A549 (cell line): ENCODE results near the gene GRID1.

Source experiments
- BHLHE40 ChIP-seq: IDR thresholded peaks from 2 replicates; pipeline ENCODE4 v1.6.1; 2012; ENCODE audit warnings: low read depth, low read length, inconsistent platforms
- CTCF ChIP-seq: fragments of >200 bp; sonication (Bioruptor Twin); formaldehyde crosslinking; IDR thresholded peaks from 3 replicates; pipeline ENCODE4 v1.5.1; 2016
- EP300 ChIP-seq, 2 experiments: fragments of >200 bp; sonication (Bioruptor Twin); formaldehyde crosslinking; IDR thresholded peaks; 2 replicates in 1 of 2; 3 replicates in 1 of 2; pipeline ENCODE4 v1.6.1; 2016 to 2017
- ESRRA ChIP-seq: fragments of 150-350 bp; IDR thresholded peaks from 2 replicates; pipeline ENCODE4 v1.6.1; 2014; ENCODE audit warnings: mild to moderate bottlenecking, low read length, borderline replicate concordance
- HOXA7 ChIP-seq: fragments of 250-450 bp; sonication (Bioruptor Pico); IDR thresholded peaks from 2 replicates; pipeline ENCODE4 v1.5.0; 2020; ENCODE audit warnings: mild to moderate bottlenecking, moderate library complexity
- JUNB ChIP-seq: fragments of >200 bp; sonication (Bioruptor Twin); formaldehyde crosslinking; IDR thresholded peaks from 2 replicates; pipeline ENCODE4 v1.6.1; 2016
- MAX ChIP-seq: IDR thresholded peaks from 2 replicates; pipeline ENCODE4 v1.6.1; 2012
- NPAS2 ChIP-seq: fragments of 250-450 bp; sonication (Bioruptor Pico); IDR thresholded peaks from 2 replicates; pipeline ENCODE4 v1.8.0; 2022; ENCODE audit warnings: mild to moderate bottlenecking, moderate library complexity, borderline replicate concordance
- NR3C1 ChIP-seq: fragments of >200 bp; sonication (Bioruptor Twin); formaldehyde crosslinking; IDR thresholded peaks from 3 replicates; pipeline ENCODE4 v1.6.1; 2017
- POLR2A ChIP-seq: IDR thresholded peaks from 2 replicates; pipeline ENCODE4 v1.6.1; 2012; ENCODE audit warnings: mild to moderate bottlenecking, low read length
- USF2 ChIP-seq: fragments of 450-650 bp; IDR thresholded peaks from 2 replicates; pipeline ENCODE4 v1.6.1; 2014; ENCODE audit warnings: antibody characterized with exemption
- ZFP36 ChIP-seq: fragments of 450-650 bp; IDR thresholded peaks from 2 replicates; pipeline ENCODE4 v1.6.1; 2014; ENCODE audit warnings: borderline replicate concordance; ENCODE audit not compliant: partially characterized antibody

- no peak for TF ChIP-seq ESRRA
- TF ChIP-seq POLR2A: no peak
- no peak for TF ChIP-seq BHLHE40
- no peak for TF ChIP-seq CTCF
- TF ChIP-seq JUNB: no peak
- no peak for TF ChIP-seq ZFP36
- TF ChIP-seq EP300 (IDR thresholded peaks at IDR 0.05): no peak
- no peak for TF ChIP-seq NPAS2 (CRISPR knock-in tag)
- TF ChIP-seq NR3C1: no peak
- TF ChIP-seq USF2: no peak
- no peak for TF ChIP-seq HOXA7 (CRISPR knock-in tag)
- no peak for TF ChIP-seq MAX
Observed at GRCh38 chr10:86058964-86059363, 307.6 kb downstream of the GRID1 start.
